ENCODE results near the gene SPTLC3.

GRCh38 chr20:12966468-12967085 lies 42.2 kb upstream of the SPTLC3 start:
- TF ChIP-seq TAF1 (IDR thresholded peaks at IDR 0.05; ENCODE audit: low read depth): no peak
- TF ChIP-seq ZBTB7A (IDR thresholded peaks at IDR 0.05; ENCODE audit: low read depth): no peak
- peak; percentile 37 for TF ChIP-seq RAD21 (IDR thresholded peaks at IDR 0.05; ENCODE audit: low read depth)

Measured in Ishikawa (cell line).